HEK293 (cell line): ENCODE measurements around the gene PLXNA2.

ENCODE experiments used
- EGR2 ChIP-seq: fragments of 450-650 bp; formaldehyde crosslinking; IDR thresholded peaks from 2 replicates; pipeline ENCODE4 v1.5.1; 2016; ENCODE audit warnings: low read depth, missing biosample characterization, missing genetic modification characterization
- HOXC10 ChIP-seq: sonication (generic); formaldehyde crosslinking; IDR thresholded peaks from 2 replicates; pipeline ENCODE4 v1.8.1; 2023; ENCODE audit warnings: mild to moderate bottlenecking, missing genetic modification reagents
- SALL2 ChIP-seq: fragments of 450-650 bp; formaldehyde crosslinking; IDR thresholded peaks from 2 replicates; pipeline ENCODE4 v1.5.0; 2017; ENCODE audit warnings: missing biosample characterization, mild to moderate bottlenecking, missing genetic modification characterization, borderline replicate concordance
- ZBTB21 ChIP-seq: fragments of 450-650 bp; formaldehyde crosslinking; IDR thresholded peaks from 2 replicates; pipeline ENCODE4 v1.5.1; 2017; ENCODE audit warnings: missing biosample characterization, missing genetic modification characterization
- ZBTB26 ChIP-seq: fragments of 450-650 bp; formaldehyde crosslinking; optimal IDR thresholded peaks from 2 replicates; pipeline ENCODE3; 2016; ENCODE audit warnings: missing biosample characterization, mild to moderate bottlenecking, missing genetic modification characterization
- ZBTB49 ChIP-seq: fragments of 450-650 bp; formaldehyde crosslinking; IDR thresholded peaks from 2 replicates; pipeline ENCODE4 v1.5.1; 2016; ENCODE audit warnings: missing biosample characterization, missing genetic modification characterization, low read depth
- ZNF132 ChIP-seq: fragments of 450-650 bp; formaldehyde crosslinking; IDR thresholded peaks from 2 replicates; pipeline ENCODE4 v1.5.1; 2017; ENCODE audit warnings: missing biosample characterization, missing genetic modification characterization, borderline replicate concordance
- ZNF16 ChIP-seq: fragments of 450-650 bp; formaldehyde crosslinking; IDR thresholded peaks from 2 replicates; pipeline ENCODE4 v1.5.1; 2016; ENCODE audit warnings: low read depth, missing biosample characterization, missing genetic modification characterization
- ZNF18 ChIP-seq: fragments of 450-650 bp; formaldehyde crosslinking; IDR thresholded peaks from 2 replicates; pipeline ENCODE4 v1.5.1; 2016; ENCODE audit warnings: missing biosample characterization, missing genetic modification characterization
- ZNF239 ChIP-seq: fragments of 450-650 bp; formaldehyde crosslinking; IDR thresholded peaks from 2 replicates; pipeline ENCODE4 v1.5.1; 2016; ENCODE audit warnings: missing biosample characterization, missing genetic modification characterization
- ZNF311 ChIP-seq: fragments of 450-650 bp; formaldehyde crosslinking; IDR thresholded peaks from 2 replicates; pipeline ENCODE4 v1.5.1; 2017; ENCODE audit warnings: missing biosample characterization, missing genetic modification characterization, borderline replicate concordance
- ZNF350 ChIP-seq: fragments of 450-650 bp; formaldehyde crosslinking; IDR thresholded peaks from 2 replicates; pipeline ENCODE4 v1.5.0; 2017; ENCODE audit warnings: missing biosample characterization, mild to moderate bottlenecking, missing genetic modification characterization
- ZNF398 ChIP-seq: fragments of 450-650 bp; formaldehyde crosslinking; IDR thresholded peaks from 2 replicates; pipeline ENCODE4 v1.5.1; 2017; ENCODE audit warnings: missing biosample characterization, missing genetic modification characterization
- ZNF48 ChIP-seq: fragments of 450-650 bp; formaldehyde crosslinking; IDR thresholded peaks from 2 replicates; pipeline ENCODE4 v1.5.1; 2016; ENCODE audit warnings: missing biosample characterization, missing genetic modification characterization
- ZNF501 ChIP-seq: fragments of 450-650 bp; formaldehyde crosslinking; IDR thresholded peaks from 2 replicates; pipeline ENCODE4 v1.5.1; 2016; ENCODE audit warnings: missing biosample characterization, missing genetic modification characterization
- ZNF530 ChIP-seq: fragments of 450-650 bp; formaldehyde crosslinking; IDR thresholded peaks from 2 replicates; pipeline ENCODE4 v1.5.1; 2016; ENCODE audit warnings: low read depth, missing biosample characterization, missing genetic modification characterization
- ZNF555 ChIP-seq: fragments of 450-650 bp; formaldehyde crosslinking; conservative IDR thresholded peaks from 2 replicates; pipeline ENCODE4 v1.5.1; 2017; ENCODE audit warnings: missing biosample characterization, mild to moderate bottlenecking, missing genetic modification characterization, inconsistent platforms
- ZNF585B ChIP-seq: fragments of 450-650 bp; formaldehyde crosslinking; IDR thresholded peaks from 2 replicates; pipeline ENCODE4 v1.5.1; 2016; ENCODE audit warnings: missing biosample characterization, missing genetic modification characterization
- ZNF600 ChIP-seq: fragments of 450-650 bp; formaldehyde crosslinking; IDR thresholded peaks from 2 replicates; pipeline ENCODE4 v1.5.1; 2016; ENCODE audit warnings: missing biosample characterization, missing genetic modification characterization
- ZNF623 ChIP-seq: fragments of 450-650 bp; formaldehyde crosslinking; IDR thresholded peaks from 2 replicates; pipeline ENCODE4 v1.5.1; 2016; ENCODE audit warnings: missing biosample characterization, missing genetic modification characterization
- ZNF645 ChIP-seq: fragments of 450-650 bp; formaldehyde crosslinking; IDR thresholded peaks from 2 replicates; pipeline ENCODE4; 2016; ENCODE audit warnings: missing biosample characterization, missing genetic modification characterization
- ZNF701 ChIP-seq: fragments of 450-650 bp; formaldehyde crosslinking; IDR thresholded peaks from 2 replicates; pipeline ENCODE4 v1.5.1; 2016; ENCODE audit warnings: missing biosample characterization, missing genetic modification characterization
- ZNF837 ChIP-seq: fragments of 450-650 bp; formaldehyde crosslinking; IDR thresholded peaks from 2 replicates; pipeline ENCODE4 v1.5.1; 2016; ENCODE audit warnings: missing biosample characterization, missing genetic modification characterization
- TF ChIP-seq, protein P1 (sequence below): fragments of 450-650 bp; formaldehyde crosslinking; IDR thresholded peaks from 2 replicates; pipeline ENCODE4 v1.5.1; 2016; ENCODE audit warnings: missing biosample characterization, missing genetic modification characterization
- TF ChIP-seq, protein P2 (sequence below): fragments of 450-650 bp; formaldehyde crosslinking; IDR thresholded peaks from 2 replicates; pipeline ENCODE4 v1.5.1; 2017; ENCODE audit warnings: missing biosample characterization, missing genetic modification characterization
- TF ChIP-seq, protein P3 (sequence below): fragments of 450-650 bp; formaldehyde crosslinking; IDR thresholded peaks from 2 replicates; pipeline ENCODE4 v1.5.1; 2016; ENCODE audit warnings: missing biosample characterization, missing genetic modification characterization, borderline replicate concordance
- TF ChIP-seq, protein P4 (sequence below): fragments of 450-650 bp; formaldehyde crosslinking; IDR thresholded peaks from 2 replicates; pipeline ENCODE4 v1.5.1; 2016; ENCODE audit warnings: missing biosample characterization, missing genetic modification characterization

Gene PLXNA2

GRCh38 chr1:208243527-208243966 is 637 bp downstream of the PLXNA2 start (continued):
- TF ChIP-seq, protein P1, sequence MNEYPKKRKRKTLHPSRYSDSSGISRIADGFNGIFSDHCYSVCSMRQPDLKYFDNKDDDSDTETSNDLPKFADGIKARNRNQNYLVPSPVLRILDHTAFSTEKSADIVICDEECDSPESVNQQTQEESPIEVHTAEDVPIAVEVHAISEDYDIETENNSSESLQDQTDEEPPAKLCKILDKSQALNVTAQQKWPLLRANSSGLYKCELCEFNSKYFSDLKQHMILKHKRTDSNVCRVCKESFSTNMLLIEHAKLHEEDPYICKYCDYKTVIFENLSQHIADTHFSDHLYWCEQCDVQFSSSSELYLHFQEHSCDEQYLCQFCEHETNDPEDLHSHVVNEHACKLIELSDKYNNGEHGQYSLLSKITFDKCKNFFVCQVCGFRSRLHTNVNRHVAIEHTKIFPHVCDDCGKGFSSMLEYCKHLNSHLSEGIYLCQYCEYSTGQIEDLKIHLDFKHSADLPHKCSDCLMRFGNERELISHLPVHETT (tag by site-specific recombination): no peak
- no peak for TF ChIP-seq ZNF555
- TF ChIP-seq ZNF645 (tag by site-specific recombination): no peak
- no peak for TF ChIP-seq ZNF501 (tag by site-specific recombination)
- TF ChIP-seq ZBTB49 (tag by site-specific recombination): no peak
- peak; percentile 72 for TF ChIP-seq ZBTB26
- TF ChIP-seq, protein P2, sequence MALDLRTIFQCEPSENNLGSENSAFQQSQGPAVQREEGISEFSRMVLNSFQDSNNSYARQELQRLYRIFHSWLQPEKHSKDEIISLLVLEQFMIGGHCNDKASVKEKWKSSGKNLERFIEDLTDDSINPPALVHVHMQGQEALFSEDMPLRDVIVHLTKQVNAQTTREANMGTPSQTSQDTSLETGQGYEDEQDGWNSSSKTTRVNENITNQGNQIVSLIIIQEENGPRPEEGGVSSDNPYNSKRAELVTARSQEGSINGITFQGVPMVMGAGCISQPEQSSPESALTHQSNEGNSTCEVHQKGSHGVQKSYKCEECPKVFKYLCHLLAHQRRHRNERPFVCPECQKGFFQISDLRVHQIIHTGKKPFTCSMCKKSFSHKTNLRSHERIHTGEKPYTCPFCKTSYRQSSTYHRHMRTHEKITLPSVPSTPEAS (tag by site-specific recombination): no peak
- no peak for TF ChIP-seq ZNF585B
- TF ChIP-seq ZNF837 (tag by site-specific recombination): no peak
- TF ChIP-seq ZNF239 (tag by site-specific recombination): no peak
- no peak for TF ChIP-seq ZNF530 (tag by site-specific recombination)
- no peak for TF ChIP-seq ZNF48
- no peak for TF ChIP-seq ZNF623 (tag by site-specific recombination)
- no peak for TF ChIP-seq ZNF18 (tag by site-specific recombination)
- TF ChIP-seq SALL2 (tag by site-specific recombination): no peak
- TF ChIP-seq, protein P3, sequence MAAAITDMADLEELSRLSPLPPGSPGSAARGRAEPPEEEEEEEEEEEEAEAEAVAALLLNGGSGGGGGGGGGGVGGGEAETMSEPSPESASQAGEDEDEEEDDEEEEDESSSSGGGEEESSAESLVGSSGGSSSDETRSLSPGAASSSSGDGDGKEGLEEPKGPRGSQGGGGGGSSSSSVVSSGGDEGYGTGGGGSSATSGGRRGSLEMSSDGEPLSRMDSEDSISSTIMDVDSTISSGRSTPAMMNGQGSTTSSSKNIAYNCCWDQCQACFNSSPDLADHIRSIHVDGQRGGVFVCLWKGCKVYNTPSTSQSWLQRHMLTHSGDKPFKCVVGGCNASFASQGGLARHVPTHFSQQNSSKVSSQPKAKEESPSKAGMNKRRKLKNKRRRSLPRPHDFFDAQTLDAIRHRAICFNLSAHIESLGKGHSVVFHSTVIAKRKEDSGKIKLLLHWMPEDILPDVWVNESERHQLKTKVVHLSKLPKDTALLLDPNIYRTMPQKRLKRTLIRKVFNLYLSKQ (tag by site-specific recombination): no peak
- TF ChIP-seq EGR2 (tag by site-specific recombination): 0 out of 2 replicates have a peak, but pooled peaks have one; percentile 25
- TF ChIP-seq ZNF16: no peak
- no peak for TF ChIP-seq ZNF311 (tag by site-specific recombination)
- no peak for TF ChIP-seq ZNF701 (tag by site-specific recombination)
- TF ChIP-seq ZNF350 (tag by site-specific recombination): no peak
- TF ChIP-seq ZNF398 (tag by site-specific recombination): no peak
- TF ChIP-seq ZNF132 (tag by site-specific recombination): no peak
- TF ChIP-seq ZBTB21 (tag by site-specific recombination): no peak
- TF ChIP-seq, protein P4, sequence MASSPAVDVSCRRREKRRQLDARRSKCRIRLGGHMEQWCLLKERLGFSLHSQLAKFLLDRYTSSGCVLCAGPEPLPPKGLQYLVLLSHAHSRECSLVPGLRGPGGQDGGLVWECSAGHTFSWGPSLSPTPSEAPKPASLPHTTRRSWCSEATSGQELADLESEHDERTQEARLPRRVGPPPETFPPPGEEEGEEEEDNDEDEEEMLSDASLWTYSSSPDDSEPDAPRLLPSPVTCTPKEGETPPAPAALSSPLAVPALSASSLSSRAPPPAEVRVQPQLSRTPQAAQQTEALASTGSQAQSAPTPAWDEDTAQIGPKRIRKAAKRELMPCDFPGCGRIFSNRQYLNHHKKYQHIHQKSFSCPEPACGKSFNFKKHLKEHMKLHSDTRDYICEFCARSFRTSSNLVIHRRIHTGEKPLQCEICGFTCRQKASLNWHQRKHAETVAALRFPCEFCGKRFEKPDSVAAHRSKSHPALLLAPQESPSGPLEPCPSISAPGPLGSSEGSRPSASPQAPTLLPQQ (tag by site-specific recombination): no peak
- TF ChIP-seq HOXC10 (CRISPR knock-in tag): no peak
- no peak for TF ChIP-seq ZNF600 (tag by site-specific recombination)
